Lung (tissue), 16 donors: ENCODE measurements around the gene BUB3. TPM values are rescaled to one million over a fixed set of nuclear protein-coding genes. Genes with fewer than 3 reads are reported as not detected.

Experiments
- ATAC-seq: fragments of 200-7000 bp; cut with Tn5 transposase; one replicate; pipeline ENCODE4 v1.9.1; 2020; ENCODE audit warnings: moderate number of reproducible peaks; ENCODE audit not compliant: insufficient read depth, low FRiP score
- DNase-seq, 3 donors: peaks; one replicate each; pipeline ENCODE4 v3.0.0-alpha.2; 2013 to 2017
- H3K27ac ChIP-seq, 2 donors: one replicate each; pipeline ENCODE4 v1.5.1; 2013; ENCODE audit warnings: mild to moderate bottlenecking in 2 of 2, moderate library complexity in 2 of 2, control low read depth in 1 of 2, inconsistent platforms in 1 of 2, low read depth in 1 of 2, low read length in 1 of 2
- H3K27me3 ChIP-seq, 3 donors: one replicate each; pipeline ENCODE4 v1.5.1; 2013; ENCODE audit warnings: low read length in 2 of 3; ENCODE audit not compliant: control insufficient read depth in 3 of 3, insufficient read depth in 3 of 3
- H3K36me3 ChIP-seq, 4 donors: one replicate each; pipeline ENCODE4 v1.5.1; 2013; ENCODE audit warnings: low read length in 4 of 4, mild to moderate bottlenecking in 1 of 4, moderate library complexity in 1 of 4; ENCODE audit not compliant: control insufficient read depth in 4 of 4, insufficient read depth in 4 of 4
- H3K4me1 ChIP-seq, 5 donors: one replicate each; pipeline ENCODE4 v1.5.1; 2013; ENCODE audit warnings: low read length in 5 of 5, mild to moderate bottlenecking in 2 of 5, moderate library complexity in 1 of 5; ENCODE audit not compliant: control insufficient read depth in 5 of 5, insufficient read depth in 5 of 5
- H3K4me3 ChIP-seq: one replicate; pipeline ENCODE4 v1.5.1; 2013; ENCODE audit warnings: mild to moderate bottlenecking, control low read depth, moderate library complexity
- H3K9ac ChIP-seq, 2 donors: one replicate each; pipeline ENCODE4 v1.5.1; 2013; ENCODE audit warnings: low read length in 2 of 2, control low read depth in 1 of 2; ENCODE audit not compliant: insufficient read depth in 1 of 2
- H3K9me3 ChIP-seq, 4 donors: one replicate each; pipeline ENCODE4 v1.5.1; 2013; ENCODE audit warnings: low read length in 3 of 4, mild to moderate bottlenecking in 1 of 4, moderate library complexity in 1 of 4; ENCODE audit not compliant: control insufficient read depth in 4 of 4, insufficient read depth in 3 of 4
- CTCF ChIP-seq: IDR thresholded peaks from 2 replicates; pipeline ENCODE4 v1.5.1; 2012; ENCODE audit warnings: mild to moderate bottlenecking; ENCODE audit errors: control extremely low read depth, extremely low read depth
- WGBS, 2 donors: extraction: QIAGEN DNeasy Blood & Tissue Kit; methylation state at CpG; one replicate each; pipeline ENCODE4 v1.1.7; 2013; 5-methylcytosine and 5-hydroxymethylcytosine counted together
- long read RNA-seq, 5 donors: transcript quantifications; one replicate each; lab custom pipeline, GENCODE V29; 2026
- polyA plus RNA-seq, 2 donors: library from polyadenylated mRNA; stranded (reverse); fragments of 200-250 nt; gene quantifications; one replicate each; pipeline ENCODE4 v1.2.1, GENCODE V29; 2013
- total RNA-seq, 2 donors: library from RNA; depleted of rRNA in 1 of 2; stranded (reverse); fragments of >200 nt in 1 of 2; gene quantifications; one replicate each; pipeline ENCODE4 v1.2.1, GENCODE V29; 2014 to 2021
- donor health status: control.
- donor health status: control.
- donor health status: Bipolar disorder and iron deficiency.
- donor health status: healthy.
- donor health status: DM: yes; HTN: yes; CAD: no.

BUB3 gene
- total RNA-seq = 100 to 1,000 TPM in 1 of 2 donors, 10 to 100 TPM in 1; 56.6 to 114 TPM
- polyA plus RNA-seq = 10 to 100 TPM; 35.4 to 71.6 TPM
- long read RNA-seq, donor 1, full-length matches to known transcripts = 33 of 76 reads
- long read RNA-seq, donor 1, partial matches to known transcripts = 43 of 76 reads
- long read RNA-seq, donor 1, other reads (novel, unspliced or antisense) = 0 of 76 reads
- long read RNA-seq, donor 2, full-length matches to known transcripts = 10 of 10 reads
- long read RNA-seq, donor 2, partial matches to known transcripts = 0 of 10 reads
- long read RNA-seq, donor 2, other reads (novel, unspliced or antisense) = 0 of 10 reads
- long read RNA-seq, donor 3, full-length matches to known transcripts = 18 of 29 reads
- long read RNA-seq, donor 3, partial matches to known transcripts = 11 of 29 reads
- long read RNA-seq, donor 3, other reads (novel, unspliced or antisense) = 0 of 29 reads
- long read RNA-seq, donor 4, full-length matches to known transcripts = 15 of 24 reads
- long read RNA-seq, donor 4, partial matches to known transcripts = 9 of 24 reads
- long read RNA-seq, donor 4, other reads (novel, unspliced or antisense) = 0 of 24 reads
- long read RNA-seq, donor 5, full-length matches to known transcripts = 34 of 50 reads
- long read RNA-seq, donor 5, partial matches to known transcripts = 16 of 50 reads
- long read RNA-seq, donor 5, other reads (novel, unspliced or antisense) = 0 of 50 reads

- peak; percentile 99 to 100 (median 100) for DNase-seq
- Histone ChIP-seq H3K27ac (peak within 1 kb of the TSS; percentile 84 to 92), H3K36me3 (peaks cover 3 to 27% (median 17%) of the 10 kb centered on the region in 4 donors), H3K9me3 (no peaks in the 10 kb centered on the region), H3K4me3 (peak within 1 kb of the TSS; percentile 91), H3K27me3 (peaks cover 6 to 41% (median 37%) of the 10 kb centered on the region in 3 donors), H3K9ac (peak within 1 kb of the TSS; percentile 34 to 84), H3K4me1 (peaks cover 8 to 31% (median 14%) of the 10 kb centered on the region in 5 donors)
- WGBS, 2 donors = 0 to 1% methylated on average over 48 to 50 of the region's 50 CpGs
- no peak for TF ChIP-seq CTCF
- peak; percentile 99 for ATAC-seq
Measured at GRCh38 chr10:123154092-123154710, at the start of gene BUB3. Gene BUB3 (plus strand): TSS chr10:123154402. CDS start chr10:123154918, 516 bp downstream.

GRCh38 chr10:123109466-123109865 is 44.7 kb upstream of the BUB3 start:
- WGBS, 2 donors = 71 to 85% methylated on average over 7 of the region's 7 CpGs
- Histone ChIP-seq H3K9me3 (no peaks in the 10 kb centered on the region), H3K36me3 (no peaks in the 10 kb centered on the region), H3K27ac (no peak overlapping the region), H3K9ac (no peak overlapping the region), H3K27me3 (peaks cover 0 to 22% (median 5%) of the 10 kb centered on the region in 3 donors), H3K4me1 (no peaks in the 10 kb centered on the region), H3K4me3 (no peak overlapping the region)
- ATAC-seq = no peak
- no peak for DNase-seq
- no peak for TF ChIP-seq CTCF

GRCh38 chr10:123117644-123118417 is 36.4 kb upstream of the BUB3 start:
- TF ChIP-seq CTCF = no peak
- Histone ChIP-seq H3K27ac (no peak overlapping the region), H3K36me3 (no peaks in the 10 kb centered on the region), H3K4me1 (no peaks in the 10 kb centered on the region), H3K9me3 (peaks cover 0 to 4% (median 0%) of the 10 kb centered on the region in 4 donors), H3K4me3 (no peak overlapping the region), H3K9ac (no peak overlapping the region), H3K27me3 (peaks cover 0 to 64% (median 38%) of the 10 kb centered on the region in 3 donors)
- DNase-seq = no peak
- ATAC-seq = no peak
- WGBS, 2 donors = 11% methylated on average over 26 of the region's 26 CpGs
